GM19397 (cell line): ENCODE data around the gene FAM9C.

Experiments used
- ATAC-seq: cut with Tn5 transposase; IDR thresholded peaks from one replicate; pipeline ENCODE4 v1.9.1; 2021; ENCODE audit warnings: mild to moderate bottlenecking, moderate library complexity; ENCODE audit not compliant: unreplicated experiment

FAM9C gene

GRCh38 chrX:12986164-12986779 is 58.1 kb downstream of the FAM9C start:
- ATAC-seq, result no peak
